Uterus (tissue), 2 donors: ENCODE results near the gene ANGPT4.

ENCODE experiments used
- CTCF ChIP-seq, 4 experiments: fragments of 200-600 bp in 2 of 4; fragments of 450-650 bp in 2 of 4; sonication (generic) in 2 of 4; IDR thresholded peaks; one replicate each; pipeline ENCODE4 v1.5.1; 2016 to 2019; ENCODE audit warnings: antibody characterized with exemption in 4 of 4, mild to moderate bottlenecking in 2 of 4, moderate library complexity in 1 of 4
- POLR2A ChIP-seq, 2 donors: fragments of 450-650 bp; IDR thresholded peaks; one replicate each; pipeline ENCODE4 v1.6.1; 2016; ENCODE audit warnings: antibody characterized with exemption in 2 of 2, mild to moderate bottlenecking in 1 of 2, moderate library complexity in 1 of 2

- TF ChIP-seq POLR2A (IDR thresholded peaks at IDR 0.05): no peak
- no peak for TF ChIP-seq CTCF (IDR thresholded peaks at IDR 0.05)
These were observed 28.8 kb upstream of the ANGPT4 start for GRCh38 chr20:944774-945410.
